ENCODE measurements around the gene GCNT1. TPM values are rescaled to one million over a fixed set of nuclear protein-coding genes. Genes with fewer than 3 reads are reported as not detected.

The GCNT1 gene
- total RNA-seq, 4 donors from 2014 or later, result 3.8 to 14.4 (median 7.5) TPM

- TF ChIP-seq CTCF (IDR thresholded peaks at IDR 0.05; ENCODE audit: low read depth), result no peak
Observed at GRCh38 chr9:76537150-76537646, 78.2 kb downstream of the GCNT1 start.

GRCh38 chr9:76539180-76539579 lies 80.2 kb downstream of the GCNT1 start:
- no peak for TF ChIP-seq CTCF (IDR thresholded peaks at IDR 0.05; ENCODE audit: low read depth)

GRCh38 chr9:76542360-76542759 lies 83.4 kb downstream of the GCNT1 start:
- TF ChIP-seq CTCF (IDR thresholded peaks at IDR 0.05; ENCODE audit: low read depth), result no peak

- TF ChIP-seq CTCF (IDR thresholded peaks at IDR 0.05; ENCODE audit: low read depth), result no peak
Observed at GRCh38 chr9:76545191-76545590, 86.2 kb downstream of the GCNT1 start.

- TF ChIP-seq CTCF (IDR thresholded peaks at IDR 0.05; ENCODE audit: low read depth), result no peak
Observed at GRCh38 chr9:76552181-76552580, 93.2 kb downstream of the GCNT1 start.

- no peak for TF ChIP-seq CTCF (IDR thresholded peaks at IDR 0.05; ENCODE audit: low read depth)
Observed at GRCh38 chr9:76552751-76553455, 93.9 kb downstream of the GCNT1 start.

GRCh38 chr9:76553680-76554079 lies 94.7 kb downstream of the GCNT1 start:
- TF ChIP-seq CTCF (IDR thresholded peaks at IDR 0.05; ENCODE audit: low read depth), result no peak

Other genes with a start within 250 kb of the GCNT1 start
- gene RFK, start 64.8 kb upstream of the GCNT1 start, total RNA-seq, result 10 to 100 TPM; 10.8 to 19.4 (median 15.6) TPM

All from subcutaneous adipose tissue (tissue), 4 donors.